ENCODE results near the gene ZBTB17. TPM values are rescaled to one million over a fixed set of nuclear protein-coding genes. Genes with fewer than 3 reads are reported as not detected.

The ZBTB17 gene
- total RNA-seq, 1 donor from 2014 or later, result 51.5 TPM

DNA sequence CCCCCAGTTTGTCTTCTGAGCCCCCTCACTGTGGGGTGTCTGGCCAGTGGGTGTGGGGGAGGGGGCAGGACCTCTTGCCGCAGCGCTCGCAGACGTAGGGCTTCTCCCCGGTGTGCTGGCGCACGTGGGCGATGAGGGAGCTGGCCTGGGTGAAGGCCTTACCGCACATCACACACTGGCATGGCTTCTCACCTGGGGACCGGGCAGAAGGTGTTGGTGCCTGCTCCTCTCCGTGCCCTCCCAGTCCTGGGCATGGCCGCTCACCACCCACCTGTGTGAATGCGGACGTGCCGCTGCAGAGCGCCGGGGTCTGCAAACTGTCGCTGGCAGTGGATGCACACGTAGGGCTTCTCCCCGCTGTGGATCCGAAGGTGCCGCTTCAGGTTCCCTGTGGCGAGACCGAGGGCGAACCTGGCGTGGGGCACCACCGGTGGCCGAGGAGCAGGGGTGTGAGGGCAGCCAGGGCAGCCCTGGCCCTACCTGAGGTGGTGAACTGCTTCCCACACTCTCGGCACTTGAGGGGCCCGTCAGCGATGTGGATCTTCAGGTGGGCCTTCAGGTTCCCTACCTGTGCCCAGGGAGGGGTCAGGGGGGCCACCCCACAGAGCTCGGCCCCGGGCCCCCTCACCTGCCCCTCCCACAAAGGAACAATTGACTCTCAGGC, 32.4 kb downstream of the ZBTB17 start:
- Mint-ChIP-seq H3K27ac (ENCODE audit: unreplicated experiment) (no peak overlapping the region), H3K9me3 (no peaks in the 10 kb centered on the region), H3K27me3 (ENCODE audit: low read depth) (no peaks in the 10 kb centered on the region), H3K36me3 (ENCODE audit: low read depth) (peaks cover 12% of the 10 kb centered on the region), H3K4me1 (peaks cover 4% of the 10 kb centered on the region), H3K4me3 (no peak overlapping the region)
- TF ChIP-seq, protein P1, sequence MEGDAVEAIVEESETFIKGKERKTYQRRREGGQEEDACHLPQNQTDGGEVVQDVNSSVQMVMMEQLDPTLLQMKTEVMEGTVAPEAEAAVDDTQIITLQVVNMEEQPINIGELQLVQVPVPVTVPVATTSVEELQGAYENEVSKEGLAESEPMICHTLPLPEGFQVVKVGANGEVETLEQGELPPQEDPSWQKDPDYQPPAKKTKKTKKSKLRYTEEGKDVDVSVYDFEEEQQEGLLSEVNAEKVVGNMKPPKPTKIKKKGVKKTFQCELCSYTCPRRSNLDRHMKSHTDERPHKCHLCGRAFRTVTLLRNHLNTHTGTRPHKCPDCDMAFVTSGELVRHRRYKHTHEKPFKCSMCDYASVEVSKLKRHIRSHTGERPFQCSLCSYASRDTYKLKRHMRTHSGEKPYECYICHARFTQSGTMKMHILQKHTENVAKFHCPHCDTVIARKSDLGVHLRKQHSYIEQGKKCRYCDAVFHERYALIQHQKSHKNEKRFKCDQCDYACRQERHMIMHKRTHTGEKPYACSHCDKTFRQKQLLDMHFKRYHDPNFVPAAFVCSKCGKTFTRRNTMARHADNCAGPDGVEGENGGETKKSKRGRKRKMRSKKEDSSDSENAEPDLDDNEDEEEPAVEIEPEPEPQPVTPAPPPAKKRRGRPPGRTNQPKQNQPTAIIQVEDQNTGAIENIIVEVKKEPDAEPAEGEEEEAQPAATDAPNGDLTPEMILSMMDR (conservative IDR thresholded peaks at IDR 0.05), result no peak
- no peak for DNase-seq (ENCODE audit: low read depth, low spot score)

DNA sequence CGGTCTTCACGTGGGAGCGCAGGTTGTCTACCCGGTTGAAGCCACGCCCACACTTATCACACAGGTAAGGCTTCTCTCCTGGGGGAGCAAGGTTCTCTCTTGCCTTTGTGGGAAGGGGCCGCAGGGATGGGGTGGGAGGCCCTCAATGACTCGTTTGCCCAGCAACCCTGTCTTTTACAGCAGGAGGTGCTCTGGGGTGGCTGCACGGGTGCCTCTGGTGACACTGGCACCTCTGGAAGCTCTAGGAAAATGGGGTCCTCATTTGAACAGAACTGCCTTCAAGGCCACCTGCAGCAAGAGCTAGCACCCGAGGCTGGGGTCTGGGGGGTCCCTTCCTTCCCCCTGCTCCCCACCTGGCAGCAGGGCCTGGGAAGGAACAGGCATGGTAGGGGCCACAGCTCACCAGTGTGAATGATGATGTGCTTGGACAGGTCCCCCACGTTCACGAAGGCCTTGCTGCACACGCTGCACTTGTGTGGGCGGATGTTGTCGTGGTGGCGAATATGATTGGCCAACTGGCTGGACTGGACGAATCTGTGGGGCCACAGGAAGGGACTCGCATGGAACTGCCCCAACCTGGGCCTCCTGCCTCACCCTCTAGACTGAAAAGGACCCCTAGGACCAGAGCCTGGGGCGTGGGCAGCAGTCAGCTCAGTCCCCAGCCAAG, 33.1 kb downstream of the ZBTB17 start:
- TF ChIP-seq, protein P1 (conservative IDR thresholded peaks at IDR 0.05), result no peak
- Mint-ChIP-seq H3K27ac (ENCODE audit: unreplicated experiment) (no peak overlapping the region), H3K27me3 (ENCODE audit: low read depth) (no peaks in the 10 kb centered on the region), H3K36me3 (ENCODE audit: low read depth) (peaks cover 9% of the 10 kb centered on the region), H3K4me1 (no peaks in the 10 kb centered on the region), H3K9me3 (no peaks in the 10 kb centered on the region), H3K4me3 (no peak overlapping the region)
- DNase-seq (ENCODE audit: low read depth, low spot score), result no peak

DNA sequence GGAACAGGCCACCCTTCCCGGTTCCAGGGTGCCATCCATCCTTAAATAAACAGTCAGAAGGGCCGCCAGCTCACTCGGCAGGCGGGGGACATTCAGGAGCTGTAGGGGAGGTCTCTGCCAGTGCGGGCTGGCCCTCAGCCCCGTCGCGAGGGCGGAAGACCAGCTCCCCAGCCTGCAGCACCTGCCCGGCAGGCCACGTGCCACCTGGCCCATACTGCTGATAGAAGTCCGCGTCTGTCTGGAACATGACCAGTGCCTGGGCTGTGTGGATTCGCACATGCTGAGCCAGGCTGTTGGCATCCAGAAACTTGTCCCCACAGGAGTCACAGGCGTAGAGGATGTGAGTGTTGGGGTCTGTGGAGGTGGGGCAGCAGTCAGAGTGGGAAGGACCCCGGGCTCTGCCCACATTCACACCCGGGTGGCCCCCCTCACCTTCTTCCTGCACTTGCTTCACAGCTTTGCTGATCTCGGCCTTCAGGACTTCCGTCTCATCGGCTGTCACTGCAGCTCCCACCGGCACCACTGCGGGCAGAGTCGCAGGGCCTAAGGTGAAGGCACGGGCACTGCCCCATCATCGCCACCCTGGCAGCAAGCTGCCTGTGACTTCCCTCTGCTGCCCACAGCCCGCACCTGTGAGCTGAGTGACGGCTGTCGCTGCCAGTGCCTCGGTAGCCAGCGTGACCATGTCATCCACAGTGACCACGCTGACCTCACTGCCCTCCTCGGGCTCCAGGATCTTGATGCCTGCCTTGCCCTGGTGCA, 33.8 kb downstream of the ZBTB17 start:
- Mint-ChIP-seq H3K4me3 (no peak overlapping the region), H3K27me3 (ENCODE audit: low read depth) (no peaks in the 10 kb centered on the region), H3K9me3 (no peaks in the 10 kb centered on the region), H3K36me3 (ENCODE audit: low read depth) (peaks cover 11% of the 10 kb centered on the region), H3K27ac (ENCODE audit: unreplicated experiment) (no peak overlapping the region), H3K4me1 (peaks cover 4% of the 10 kb centered on the region)
- TF ChIP-seq, protein P1 (conservative IDR thresholded peaks at IDR 0.05), result no peak
- no peak for DNase-seq (ENCODE audit: low read depth, low spot score)

GRCh38 chr1:15941044-15941840, 34.7 kb downstream of the ZBTB17 start:
- Mint-ChIP-seq H3K4me3 (no peak overlapping the region), H3K4me1 (peaks cover 4% of the 10 kb centered on the region), H3K27ac (ENCODE audit: unreplicated experiment) (no peak overlapping the region), H3K36me3 (ENCODE audit: low read depth) (peaks cover 14% of the 10 kb centered on the region), H3K9me3 (no peaks in the 10 kb centered on the region), H3K27me3 (ENCODE audit: low read depth) (no peaks in the 10 kb centered on the region)
- DNase-seq (ENCODE audit: low read depth, low spot score), result no peak
- TF ChIP-seq, protein P1 (conservative IDR thresholded peaks at IDR 0.05), result no peak

Data from neural crest cell (in vitro differentiated cells).